Endodermal cell (in vitro differentiated cells): ENCODE data around the gene CCDC179. TPM values are rescaled to one million over a fixed set of nuclear protein-coding genes. Genes with fewer than 3 reads are reported as not detected.

Source experiments
- DNase-seq: peaks from one replicate; pipeline ENCODE4 v3.0.0-alpha.2; 2017
- H3K27ac ChIP-seq: 2 replicates; pipeline ENCODE4 v1.5.1; 2013; ENCODE audit warnings: mild to moderate bottlenecking, low read depth, low read length, moderate library complexity
- H3K27me3 ChIP-seq: 2 replicates; pipeline ENCODE4 v1.6.1; 2013; ENCODE audit warnings: mild to moderate bottlenecking, low read length, moderate library complexity; ENCODE audit not compliant: insufficient read depth, control insufficient read depth, poor library complexity, severe bottlenecking
- H3K36me3 ChIP-seq: 2 replicates; pipeline ENCODE4 v1.7.0; 2013; ENCODE audit warnings: mild to moderate bottlenecking, low read length, moderate library complexity; ENCODE audit not compliant: control insufficient read depth, insufficient read depth
- H3K4me1 ChIP-seq: one replicate; pipeline ENCODE4 v1.7.0; 2013; ENCODE audit warnings: low read length; ENCODE audit not compliant: control insufficient read depth, insufficient read depth
- H3K4me3 ChIP-seq: 2 replicates; pipeline ENCODE4 v1.5.1; 2013; ENCODE audit warnings: mild to moderate bottlenecking, low read length, moderate library complexity
- H3K9ac ChIP-seq: 2 replicates; pipeline ENCODE4 v1.6.1; 2013; ENCODE audit warnings: mild to moderate bottlenecking, low read length, moderate library complexity; ENCODE audit not compliant: poor library complexity, severe bottlenecking; ENCODE audit errors: extremely low read depth
- H3K9me3 ChIP-seq: 2 replicates; pipeline ENCODE4 v1.6.1; 2013; ENCODE audit warnings: mild to moderate bottlenecking, low read length, moderate library complexity; ENCODE audit not compliant: control insufficient read depth
- H3K27ac Mint-ChIP-seq: 2 replicates; pipeline ENCODE4 v1.8.0; 2020; ENCODE audit warnings: mixed read lengths
- H3K27me3 Mint-ChIP-seq: 2 replicates; pipeline ENCODE4 v1.8.0; 2021; ENCODE audit warnings: mild to moderate bottlenecking, mixed read lengths; ENCODE audit not compliant: insufficient read depth
- H3K36me3 Mint-ChIP-seq: 2 replicates; pipeline ENCODE4 v1.8.0; 2020; ENCODE audit warnings: low read depth, mixed read lengths
- H3K4me1 Mint-ChIP-seq: 2 replicates; pipeline ENCODE4 v1.8.0; 2020; ENCODE audit warnings: mixed read lengths
- H3K4me3 Mint-ChIP-seq: 2 replicates; pipeline ENCODE4 v1.8.0; 2020; ENCODE audit warnings: mild to moderate bottlenecking, moderate library complexity, mixed read lengths
- H3K9me3 Mint-ChIP-seq: 2 replicates; pipeline ENCODE4 v1.8.0; 2020; ENCODE audit warnings: mild to moderate bottlenecking, mixed read lengths
- CTCF ChIP-seq: fragments of 200-600 bp; sonication (generic); conservative IDR thresholded peaks from 2 replicates; pipeline ENCODE4 v1.5.0; 2021; ENCODE audit warnings: antibody characterized with exemption, mild to moderate bottlenecking
- WGBS, 2 experiments: methylation state at CpG; one replicate each; pipeline versions ENCODE4 v1.1.5 to v1.1.7; 2013; ENCODE audit warnings: missing lambda C conversion rate in 2 of 2, mixed read lengths in 1 of 2; ENCODE audit not compliant: insufficient coverage in 1 of 2, insufficient read length in 1 of 2; 5-methylcytosine and 5-hydroxymethylcytosine counted together
- total RNA-seq, 2 donors: library from RNA; stranded (reverse); fragmentation: NEBNext Ultra II Directional in 1 of 2; extraction: Animal tissue kit (Norgen Biotek cat#: 25700) in 1 of 2; gene quantifications; 2 replicates in 1 of 2; 3 replicates in 1 of 2; pipeline ENCODE4 v1.2.1, GENCODE V29; 2021

Gene CCDC179
- total RNA-seq, 2 donors from 2014 or later, result not detected

- Mint-ChIP-seq H3K4me3 (no peak overlapping the region), H3K4me1 (no peaks in the 10 kb centered on the region), H3K36me3 (no peaks in the 10 kb centered on the region), H3K9me3 (no peaks in the 10 kb centered on the region), H3K27ac (no peak overlapping the region), H3K27me3 (no peaks in the 10 kb centered on the region)
- TF ChIP-seq CTCF, result no peak
- no peak for DNase-seq
- no CpG with 5 or more reads among the region's 1 CpG for WGBS, 2 experiments
- Histone ChIP-seq H3K9me3 (no peaks in the 10 kb centered on the region), H3K4me1 (no peaks in the 10 kb centered on the region), H3K9ac (no peak overlapping the region), H3K4me3 (no peak overlapping the region), H3K27me3 (no peaks in the 10 kb centered on the region), H3K36me3 (no peaks in the 10 kb centered on the region), H3K27ac (no peak overlapping the region)
Observed at GRCh38 chr11:22884217-22884616, 23.9 kb upstream of the CCDC179 start.

GRCh38 chr11:22879630-22880029, 19.4 kb upstream of the CCDC179 start:
- Mint-ChIP-seq H3K27ac (no peak overlapping the region), H3K9me3 (no peaks in the 10 kb centered on the region), H3K4me1 (peaks cover 10% of the 10 kb centered on the region), H3K36me3 (no peaks in the 10 kb centered on the region), H3K4me3 (no peak overlapping the region), H3K27me3 (no peaks in the 10 kb centered on the region)
- no peak for TF ChIP-seq CTCF
- Histone ChIP-seq H3K9ac (no peak overlapping the region), H3K4me1 (no peaks in the 10 kb centered on the region), H3K4me3 (no peak overlapping the region), H3K36me3 (no peaks in the 10 kb centered on the region), H3K27me3 (no peaks in the 10 kb centered on the region), H3K27ac (no peak overlapping the region), H3K9me3 (no peaks in the 10 kb centered on the region)
- DNase-seq, result no peak
- 88 to 90% methylated on average over 2 of the region's 2 CpGs for WGBS, 2 experiments

- no peaks in the 10 kb centered on the region for H3K4me1 ChIP-seq
- H3K36me3 ChIP-seq, result no peaks in the 10 kb centered on the region
- H3K9ac ChIP-seq, result no peak overlapping the region
- Mint-ChIP-seq H3K9me3 (no peaks in the 10 kb centered on the region), H3K4me3 (no peak overlapping the region), H3K4me1 (peaks cover 10% of the 10 kb centered on the region), H3K36me3 (no peaks in the 10 kb centered on the region), H3K27ac (no peak overlapping the region), H3K27me3 (no peaks in the 10 kb centered on the region)
- no peaks in the 10 kb centered on the region for H3K27me3 ChIP-seq
- no peak overlapping the region for H3K4me3 ChIP-seq
- no peak for TF ChIP-seq CTCF
- H3K9me3 ChIP-seq, result no peaks in the 10 kb centered on the region
- no peak for DNase-seq
- no peak overlapping the region for H3K27ac ChIP-seq
Observed at GRCh38 chr11:22878604-22879003, 18.3 kb upstream of the CCDC179 start.
